NCI-H2081 (cell line): ENCODE results near the gene KIAA0825.
"Not testable (repeated sequence)": the region's sequence is repeated elsewhere in the genome, so short reads cannot be mapped to it uniquely, and the experiment has no call there.

Source experiments
- DNase-seq, 2 experiments: peaks; one replicate each; lab custom pipeline; 2025; lab: John Stamatoyannopoulos, UW

Gene KIAA0825

GRCh38 chr5:94573349-94573748, 45.1 kb downstream of the KIAA0825 start:
- DNase-seq: not testable (repeated sequence)

GRCh38 chr5:94571415-94571814, 47.0 kb downstream of the KIAA0825 start:
- DNase-seq: no peak

GRCh38 chr5:94564812-94565211, 53.6 kb downstream of the KIAA0825 start:
- no peak for DNase-seq

- no peak for DNase-seq
Observed at GRCh38 chr5:94562327-94562971, 56.0 kb downstream of the KIAA0825 start.

GRCh38 chr5:94558028-94558427, 60.4 kb downstream of the KIAA0825 start:
- no peak for DNase-seq

- no peak for DNase-seq
Observed at GRCh38 chr5:94551858-94552257, 66.5 kb downstream of the KIAA0825 start.

GRCh38 chr5:94545870-94546625, 72.4 kb downstream of the KIAA0825 start:
- no peak for DNase-seq

GRCh38 chr5:94544875-94545547, 73.4 kb downstream of the KIAA0825 start:
- DNase-seq: no peak

- no peak for DNase-seq
Observed at GRCh38 chr5:94544031-94544650, 74.3 kb downstream of the KIAA0825 start.

GRCh38 chr5:94540856-94541494, 77.4 kb downstream of the KIAA0825 start:
- no peak for DNase-seq

GRCh38 chr5:94538260-94538659, 80.1 kb downstream of the KIAA0825 start:
- no peak for DNase-seq

GRCh38 chr5:94526706-94527105, 91.7 kb downstream of the KIAA0825 start:
- no peak for DNase-seq

- DNase-seq: peak in 1 of 2 experiments; percentile 5
Observed at GRCh38 chr5:94524841-94525697, 93.3 kb downstream of the KIAA0825 start.

- no peak for DNase-seq
Observed at GRCh38 chr5:94523018-94523417, 95.4 kb downstream of the KIAA0825 start.

GRCh38 chr5:94522117-94522516, 96.3 kb downstream of the KIAA0825 start:
- no peak for DNase-seq

GRCh38 chr5:94517490-94518488, 100.6 kb downstream of the KIAA0825 start:
- no peak for DNase-seq

- DNase-seq: no peak
Observed at GRCh38 chr5:94516148-94516547, 102.3 kb downstream of the KIAA0825 start.

- DNase-seq: peak in 1 of 2 experiments; percentile 4
Observed at GRCh38 chr5:94508461-94509148, 109.8 kb downstream of the KIAA0825 start.
